Body of pancreas (tissue), 4 donors: ENCODE results near the gene PERP. TPM values are rescaled to one million over a fixed set of nuclear protein-coding genes. Genes with fewer than 3 reads are reported as not detected.

Experiments
- ATAC-seq: fragments of 150-250 bp; one replicate; pipeline ENCODE4 v1.9.1; 2016
- DNase-seq, 4 donors: peaks; one replicate each; pipeline ENCODE4 v3.0.0-alpha.2; 2019
- H3K27ac ChIP-seq, 4 donors: fragments of 200-600 bp; sonication (generic); 1 replicate in 3 of 4; 2 replicates in 1 of 4; pipeline versions ENCODE4 v1.5.1 to v1.6.1; 2016 to 2019; ENCODE audit warnings: mild to moderate bottlenecking in 1 of 4, mixed read lengths in 1 of 4, moderate library complexity in 1 of 4
- H3K27me3 ChIP-seq, 2 donors: fragments of 200-600 bp; sonication (generic); one replicate each; pipeline ENCODE4 v1.6.0; 2016; ENCODE audit warnings: mild to moderate bottlenecking in 1 of 2
- H3K36me3 ChIP-seq, 2 donors: fragments of 200-600 bp; sonication (generic); replicated peaks in 1 of 2; 2 replicates each; pipeline ENCODE4 v1.5.1; 2016; ENCODE audit warnings: low read depth in 2 of 2; ENCODE audit not compliant: insufficient read depth in 1 of 2
- H3K4me1 ChIP-seq: fragments of 200-600 bp; sonication (generic); one replicate; pipeline ENCODE4 v1.6.0; 2016
- H3K4me3 ChIP-seq, 2 donors: fragments of 200-600 bp; sonication (generic); 1 replicate in 1 of 2; 2 replicates in 1 of 2; pipeline ENCODE4 v1.5.1; 2016 to 2019
- H3K9me3 ChIP-seq, 3 donors: fragments of 200-600 bp; sonication (generic); 1 replicate in 2 of 3; 2 replicates in 1 of 3; pipeline ENCODE4 v1.5.1; 2016
- CTCF ChIP-seq, 7 experiments: fragments of 450-650 bp in 4 of 7; fragments of 200-600 bp in 3 of 7; sonication (generic) in 3 of 7; IDR thresholded peaks; one replicate each; pipeline ENCODE4 v1.5.1; 2016 to 2019; ENCODE audit warnings: antibody characterized with exemption in 7 of 7
- POLR2A ChIP-seq, 3 donors: fragments of 450-650 bp; IDR thresholded peaks; one replicate each; pipeline ENCODE4 v1.6.1; 2016; ENCODE audit warnings: antibody characterized with exemption in 3 of 3, mild to moderate bottlenecking in 2 of 3
- WGBS, 2 donors: methylation state at CpG; one replicate each; pipeline ENCODE4 v1.1.5; 2017; 5-methylcytosine and 5-hydroxymethylcytosine counted together
- intact Hi-C: fragments of 100-400 bp; cut with DNase I; formaldehyde crosslinking; loops from one replicate; pipeline ENCODE4 v1.15.1; 2023
- total RNA-seq, 2 donors: library from RNA; depleted of rRNA; stranded (reverse); fragments of >200 nt; gene quantifications; one replicate each; pipeline ENCODE4 v1.1.0, GENCODE V29; 2016

PERP gene
- 10 to 100 TPM; 16.5 to 35.8 TPM for total RNA-seq

GRCh38 chr6:138107078-138107751, at the start of gene PERP:
Gene PERP (minus strand): TSS chr6:138107419. CDS start chr6:138107340, 79 bp downstream.
- Histone ChIP-seq H3K36me3 (no peaks in the 10 kb centered on the region), H3K27ac (peak within 1 kb of the TSS; percentile 71 to 94 (median 90)), H3K4me1 (peaks cover 22% of the 10 kb centered on the region), H3K27me3 (no peaks in the 10 kb centered on the region), H3K4me3 (peak within 1 kb of the TSS; percentile 41 to 48), H3K9me3 (no peaks in the 10 kb centered on the region)
- intact Hi-C loops = no loop called here
- ATAC-seq = peak; percentile 93
- WGBS, 2 donors = 0 to 1% methylated on average over 10 to 82 of the region's 83 CpGs
- peak; percentile 77 to 87 (median 82) for DNase-seq
- TF ChIP-seq POLR2A (IDR thresholded peaks at IDR 0.05) (peak; percentile 81 to 91 (median 85)), CTCF (IDR thresholded peaks at IDR 0.05) (no peak)

GRCh38 chr6:138155443-138155842, 48.2 kb upstream of the PERP start:
- 88 to 94% methylated on average over 1 of the region's 1 CpG for WGBS, 2 donors
- no peak for TF ChIP-seq CTCF (IDR thresholded peaks at IDR 0.05)
- TF ChIP-seq POLR2A (IDR thresholded peaks at IDR 0.05) = no peak
- H3K9me3 ChIP-seq = no peaks in the 10 kb centered on the region

GRCh38 chr6:138146544-138146943, 39.3 kb upstream of the PERP start:
- ATAC-seq (no peak), DNase-seq (no peak)
- Histone ChIP-seq H3K36me3 (no peaks in the 10 kb centered on the region), H3K27me3 (no peaks in the 10 kb centered on the region), H3K27ac (no peak overlapping the region), H3K9me3 (no peaks in the 10 kb centered on the region), H3K4me3 (no peak overlapping the region), H3K4me1 (no peaks in the 10 kb centered on the region)
- TF ChIP-seq CTCF (IDR thresholded peaks at IDR 0.05) (no peak), POLR2A (IDR thresholded peaks at IDR 0.05) (no peak)
- WGBS, 2 donors = 89 to 91% methylated on average over 5 of the region's 5 CpGs
- intact Hi-C loops = no loop called here

More at GRCh38 chr6:138155443-138155842, 48.2 kb upstream of the PERP start:
- ATAC-seq (no peak), DNase-seq (no peak)
- Histone ChIP-seq H3K27ac (no peak overlapping the region), H3K27me3 (no peaks in the 10 kb centered on the region), H3K4me1 (peaks cover 2% of the 10 kb centered on the region), H3K36me3 (no peaks in the 10 kb centered on the region), H3K4me3 (no peak overlapping the region)
- intact Hi-C loops = no loop called here

GRCh38 chr6:138145402-138145801, 38.2 kb upstream of the PERP start:
- Histone ChIP-seq H3K27ac (no peak overlapping the region), H3K4me3 (no peak overlapping the region), H3K9me3 (no peaks in the 10 kb centered on the region), H3K27me3 (no peaks in the 10 kb centered on the region), H3K36me3 (no peaks in the 10 kb centered on the region), H3K4me1 (no peaks in the 10 kb centered on the region)
- TF ChIP-seq CTCF (IDR thresholded peaks at IDR 0.05) (no peak), POLR2A (IDR thresholded peaks at IDR 0.05) (no peak)
- ATAC-seq = no peak
- WGBS, 2 donors = 74 to 84% methylated on average over 3 of the region's 3 CpGs
- DNase-seq = no peak
- intact Hi-C loops = no loop called here

- WGBS, 2 donors = 78 to 83% methylated on average over 4 of the region's 4 CpGs
- Histone ChIP-seq H3K27me3 (no peaks in the 10 kb centered on the region), H3K36me3 (no peaks in the 10 kb centered on the region), H3K4me3 (no peak overlapping the region), H3K9me3 (no peaks in the 10 kb centered on the region), H3K27ac (no peak overlapping the region), H3K4me1 (no peaks in the 10 kb centered on the region)
- intact Hi-C loops = no loop called here
- ATAC-seq = no peak
- DNase-seq = no peak
- no peak for TF ChIP-seq POLR2A (IDR thresholded peaks at IDR 0.05)
Measured at GRCh38 chr6:138142806-138143205, 35.6 kb upstream of the PERP start.
